Gastrocnemius medialis (tissue), 4 donors: ENCODE measurements around the gene LRRC53.

Source experiments
- CTCF ChIP-seq, 5 experiments: fragments of 450-650 bp in 3 of 5; fragments of 200-600 bp in 2 of 5; sonication (generic) in 2 of 5; IDR thresholded peaks in 4 of 5; conservative IDR thresholded peaks in 1 of 5; 1 replicate in 4 of 5; 2 replicates in 1 of 5; pipeline ENCODE4 v1.5.1; 2016 to 2019; ENCODE audit warnings: antibody characterized with exemption in 5 of 5, mild to moderate bottlenecking in 3 of 5, moderate library complexity in 3 of 5
- POLR2A ChIP-seq, 2 donors: fragments of 450-650 bp; IDR thresholded peaks; one replicate each; pipeline ENCODE4 v1.6.1; 2017; ENCODE audit warnings: antibody characterized with exemption in 2 of 2, mild to moderate bottlenecking in 2 of 2, moderate library complexity in 2 of 2

- no peak for TF ChIP-seq CTCF (IDR thresholded peaks at IDR 0.05 in 4 of 5, conservative IDR thresholded peaks at IDR 0.05 in 1 of 5)
- no peak for TF ChIP-seq POLR2A (IDR thresholded peaks at IDR 0.05)
These were observed 82.8 kb downstream of the LRRC53 start for GRCh38 chr1:74429580-74429979.
